T47D (cell line): ENCODE data around the gene ABHD1.

Experiments used
- DNase-seq, 2 experiments: peaks; one replicate each; pipeline versions ENCODE4 v3.0.0 to v3.0.0-alpha.2; 2011 to 2012; ENCODE audit warnings: low read depth in 1 of 2, low spot score in 1 of 2
- JUND ChIP-seq: IDR thresholded peaks from 2 replicates; pipeline ENCODE4 v1.6.1; 2012; ENCODE audit warnings: low read depth
- in situ Hi-C: cut with HindIII; loops from 2 replicates; pipeline ENCODE4 v1.10.0; 2016; ENCODE audit warnings: low sequenced_read_pairs, low pct_unique_long_range_greater_than_20kb

ABHD1 gene

DNA sequence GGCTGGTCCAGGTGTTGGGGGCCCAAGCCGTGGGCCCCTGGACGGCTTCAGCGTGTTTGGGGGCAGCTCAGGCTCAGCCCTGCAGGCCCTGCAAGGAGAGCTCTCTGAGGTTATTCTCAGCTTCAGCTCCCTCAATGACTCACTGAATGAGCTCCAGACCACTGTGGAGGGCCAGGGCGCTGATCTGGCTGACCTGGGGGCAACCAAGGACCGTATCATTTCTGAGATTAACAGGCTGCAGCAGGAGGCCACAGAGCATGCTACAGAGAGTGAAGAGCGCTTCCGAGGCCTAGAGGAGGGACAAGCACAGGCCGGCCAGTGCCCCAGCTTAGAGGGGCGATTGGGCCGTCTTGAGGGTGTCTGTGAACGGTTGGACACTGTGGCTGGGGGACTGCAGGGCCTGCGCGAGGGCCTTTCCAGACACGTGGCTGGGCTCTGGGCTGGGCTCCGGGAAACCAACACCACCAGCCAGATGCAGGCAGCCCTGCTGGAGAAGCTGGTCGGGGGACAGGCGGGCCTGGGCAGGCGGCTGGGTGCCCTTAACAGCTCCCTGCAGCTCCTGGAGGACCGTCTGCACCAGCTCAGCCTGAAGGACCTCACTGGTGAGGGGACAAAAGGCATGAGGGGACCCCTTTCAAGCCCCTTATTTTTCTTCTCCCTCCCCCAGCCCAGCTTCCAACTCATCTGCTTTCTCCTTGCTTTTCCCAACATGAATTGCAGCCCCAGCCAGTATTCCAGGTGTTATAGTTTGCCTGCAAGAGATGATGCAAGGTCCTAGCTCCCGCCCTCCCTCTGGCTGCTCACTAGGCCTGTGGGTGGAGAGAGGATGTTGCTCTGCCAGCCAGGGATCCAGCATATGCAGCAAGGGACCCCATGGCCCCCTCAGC lies 40.0 kb upstream of the ABHD1 start:
- in situ Hi-C loops: no loop called here
- TF ChIP-seq JUND: no peak
- no peak for DNase-seq

DNA sequence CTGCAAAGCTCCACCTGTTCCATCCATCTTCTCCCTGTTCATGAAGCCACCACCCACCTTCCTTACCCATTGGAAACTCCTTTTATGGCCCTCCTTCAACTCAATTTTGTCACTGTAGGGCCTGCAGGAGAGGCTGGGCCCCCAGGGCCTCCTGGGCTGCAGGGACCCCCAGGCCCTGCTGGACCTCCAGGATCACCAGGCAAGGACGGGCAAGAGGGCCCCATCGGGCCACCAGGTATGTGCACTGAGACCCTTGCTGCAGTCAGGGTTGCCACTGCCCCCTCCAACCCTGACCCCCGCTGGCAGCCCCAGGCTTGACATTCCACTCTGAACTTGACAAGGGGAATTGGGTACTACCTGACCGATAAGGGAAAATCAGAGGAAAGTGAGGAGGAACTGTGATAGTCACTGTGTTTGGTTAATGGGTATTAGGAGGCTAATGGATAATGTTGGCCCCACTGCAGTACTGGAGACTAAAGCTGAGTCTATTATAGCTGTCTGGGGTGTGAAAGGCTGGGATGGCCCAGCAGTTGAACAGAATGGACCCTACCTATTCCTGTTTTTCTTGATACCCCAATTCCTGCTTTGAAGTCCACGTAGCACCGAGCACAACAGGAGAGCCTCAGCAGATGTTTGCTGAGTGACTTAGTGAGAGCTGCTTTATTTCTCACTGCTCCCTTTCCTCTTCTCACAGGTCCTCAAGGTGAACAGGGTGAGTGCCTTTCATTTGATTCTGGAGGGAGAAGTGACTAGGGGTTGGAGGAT lies 39.1 kb upstream of the ABHD1 start:
- in situ Hi-C loops: no loop called here
- no peak for DNase-seq
- TF ChIP-seq JUND: no peak

DNA sequence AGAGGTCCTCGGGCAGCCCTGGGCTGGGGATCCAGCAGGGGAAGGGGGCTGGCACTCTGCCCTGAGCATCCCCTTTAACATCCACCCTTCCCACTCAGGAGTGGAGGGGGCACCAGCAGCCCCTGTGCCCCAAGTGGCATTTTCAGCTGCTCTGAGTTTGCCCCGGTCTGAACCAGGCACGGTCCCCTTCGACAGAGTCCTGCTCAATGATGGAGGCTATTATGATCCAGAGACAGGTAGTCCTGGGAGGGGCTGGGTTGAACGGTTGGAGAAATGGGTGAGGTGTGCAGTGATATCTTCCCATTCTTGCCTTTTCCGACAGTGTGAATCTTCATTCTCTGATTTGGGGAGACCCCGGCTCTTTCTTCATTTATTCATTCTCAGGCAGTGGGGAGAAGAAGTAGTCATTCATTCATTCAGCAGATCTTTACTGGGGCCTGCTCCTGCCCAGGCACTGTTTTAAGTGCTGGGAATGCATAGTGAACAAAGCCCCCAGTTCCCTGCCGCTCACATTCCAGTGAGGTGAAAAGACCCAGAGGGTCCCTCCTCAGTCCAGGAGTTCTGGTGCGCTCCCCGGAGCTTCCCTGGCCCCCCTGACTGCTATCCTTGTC lies 38.4 kb upstream of the ABHD1 start:
- no peak for TF ChIP-seq JUND
- no peak for DNase-seq
- in situ Hi-C loops: no loop called here

DNA sequence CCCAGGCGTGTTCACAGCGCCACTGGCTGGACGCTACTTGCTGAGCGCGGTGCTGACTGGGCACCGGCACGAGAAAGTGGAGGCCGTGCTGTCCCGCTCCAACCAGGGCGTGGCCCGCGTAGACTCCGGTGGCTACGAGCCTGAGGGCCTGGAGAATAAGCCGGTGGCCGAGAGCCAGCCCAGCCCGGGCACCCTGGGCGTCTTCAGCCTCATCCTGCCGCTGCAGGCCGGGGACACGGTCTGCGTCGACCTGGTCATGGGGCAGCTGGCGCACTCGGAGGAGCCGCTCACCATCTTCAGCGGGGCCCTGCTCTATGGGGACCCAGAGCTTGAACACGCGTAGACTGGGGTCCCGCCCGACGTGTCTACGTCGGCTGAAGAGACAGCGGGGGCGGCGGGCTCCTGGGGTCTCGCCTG lies 37.9 kb upstream of the ABHD1 start:
- DNase-seq: peak; percentile 55 to 64
- in situ Hi-C loops: no loop called here
- TF ChIP-seq JUND: no peak

DNA sequence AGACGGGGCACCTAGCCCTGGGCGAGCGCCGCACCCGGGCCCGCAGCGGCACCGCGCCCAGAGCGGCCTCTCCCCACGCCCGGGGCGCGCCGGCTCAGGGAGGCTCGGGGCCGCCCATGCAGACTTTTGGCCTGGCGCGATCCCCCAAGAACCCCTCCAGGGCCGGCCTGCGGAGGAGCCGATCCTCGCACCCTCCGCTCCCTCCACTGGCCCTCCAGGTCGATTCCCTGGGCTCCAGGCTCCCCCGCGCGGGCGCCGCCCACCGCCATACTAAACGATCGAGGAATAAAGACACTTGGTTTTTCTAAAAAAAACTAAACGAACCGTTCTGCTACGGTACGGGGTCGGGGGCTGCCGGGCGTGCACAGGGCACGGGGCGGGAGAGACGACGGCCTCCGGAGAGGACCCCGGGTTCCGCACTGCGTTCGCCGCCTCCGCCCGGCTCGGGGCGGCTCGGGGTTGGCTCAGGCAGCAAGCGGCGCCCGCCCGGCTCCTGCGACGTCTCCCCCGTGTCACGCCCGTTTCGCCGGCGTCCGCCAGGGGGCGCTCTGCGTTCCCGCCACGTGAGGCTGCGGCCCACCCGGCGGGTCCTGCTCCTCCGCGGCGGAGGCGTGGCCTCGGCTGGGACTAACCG lies 37.4 kb upstream of the ABHD1 start:
- peak; percentile 91 to 93 for DNase-seq
- no peak for TF ChIP-seq JUND
- in situ Hi-C loops: no loop called here

DNA sequence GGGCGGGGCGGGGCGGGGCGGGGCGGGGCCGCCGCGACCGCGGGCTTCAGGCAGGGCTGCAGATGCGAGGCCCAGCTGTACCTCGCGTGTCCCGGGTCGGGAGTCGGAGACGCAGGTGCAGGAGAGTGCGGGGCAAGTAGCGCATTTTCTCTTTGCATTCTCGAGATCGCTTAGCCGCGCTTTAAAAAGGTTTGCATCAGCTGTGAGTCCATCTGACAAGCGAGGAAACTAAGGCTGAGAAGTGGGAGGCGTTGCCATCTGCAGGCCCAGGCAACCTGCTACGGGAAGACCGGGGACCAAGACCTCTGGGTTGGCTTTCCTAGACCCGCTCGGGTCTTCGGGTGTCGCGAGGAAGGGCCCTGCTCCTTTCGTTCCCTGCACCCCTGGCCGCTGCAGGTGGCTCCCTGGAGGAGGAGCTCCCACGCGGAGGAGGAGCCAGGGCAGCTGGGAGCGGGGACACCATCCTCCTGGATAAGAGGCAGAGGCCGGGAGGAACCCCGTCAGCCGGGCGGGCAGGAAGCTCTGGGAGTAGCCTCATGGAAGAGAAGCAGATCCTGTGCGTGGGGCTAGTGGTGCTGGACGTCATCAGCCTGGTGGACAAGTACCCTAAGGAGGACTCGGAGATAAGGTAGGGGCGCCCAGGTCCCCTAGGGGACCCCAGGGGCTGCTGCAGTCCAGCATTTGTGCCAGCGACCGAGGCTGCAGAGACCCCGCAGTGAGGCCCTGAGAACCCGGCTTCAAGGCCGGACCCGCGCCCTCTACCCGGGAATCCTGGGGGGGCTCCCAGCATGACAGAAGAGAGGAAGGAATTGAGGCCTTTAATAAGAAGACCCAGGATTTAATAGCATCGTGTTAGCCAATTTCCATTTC lies 36.7 kb upstream of the ABHD1 start, which contains the start of gene KHK:
Gene KHK, plus strand, starts transcription at position 49 of the 870 bp plus-strand sequence. Its CDS starts 488 bp downstream, at position 537.
- in situ Hi-C loops: no loop called here
- no peak for TF ChIP-seq JUND
- peak; percentile 44 to 69 for DNase-seq

DNA sequence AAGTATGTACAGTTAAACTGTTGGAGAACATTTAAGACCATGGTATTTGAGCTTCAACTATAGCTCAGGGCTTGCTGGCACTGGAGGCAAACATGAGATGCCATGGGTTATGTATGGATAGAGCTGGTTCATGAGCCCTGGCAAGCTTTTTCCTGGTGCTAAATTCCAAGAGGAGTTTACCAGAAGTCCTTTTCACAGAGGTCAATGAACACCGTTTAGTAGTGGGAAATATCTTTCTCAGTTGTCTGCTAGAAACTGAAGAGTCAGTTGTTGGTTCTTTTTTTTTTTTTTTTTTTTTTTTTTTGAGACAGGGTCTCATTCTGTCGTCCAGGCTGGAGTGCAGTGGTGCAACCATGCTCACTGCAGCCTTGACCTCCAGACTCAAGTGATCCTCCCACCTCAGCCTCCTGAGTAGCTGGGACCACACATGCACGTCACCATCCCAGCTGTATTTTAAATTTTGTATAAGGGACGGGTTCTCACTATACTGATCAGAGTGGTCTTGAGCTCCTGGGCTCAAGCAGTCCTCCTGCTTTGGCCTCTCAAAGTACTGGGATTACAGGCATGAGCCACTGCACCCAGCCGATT lies 35.7 kb upstream of the ABHD1 start:
- DNase-seq: no peak
- in situ Hi-C loops: no loop called here
- no peak for TF ChIP-seq JUND

DNA sequence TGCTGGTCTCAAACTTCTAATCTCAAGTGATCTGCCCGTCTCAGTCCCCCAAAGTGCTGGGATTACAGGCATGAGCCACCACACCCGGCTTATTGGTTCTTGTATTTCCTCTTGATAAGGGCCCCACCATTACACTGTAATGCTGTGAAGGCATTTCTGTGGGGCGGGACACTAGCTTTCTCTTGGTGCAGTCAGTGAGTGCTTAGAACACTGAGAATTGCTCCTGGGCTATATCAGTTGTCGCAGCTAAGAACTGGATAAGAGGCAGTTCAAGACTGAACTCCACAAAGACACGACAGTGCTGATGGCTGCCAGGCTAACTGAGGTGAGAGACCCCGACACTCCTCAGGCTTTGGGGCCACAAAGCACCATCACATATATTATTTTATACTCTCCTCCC lies 35.0 kb upstream of the ABHD1 start:
- in situ Hi-C loops: no loop called here
- DNase-seq: no peak
- TF ChIP-seq JUND: no peak

DNA sequence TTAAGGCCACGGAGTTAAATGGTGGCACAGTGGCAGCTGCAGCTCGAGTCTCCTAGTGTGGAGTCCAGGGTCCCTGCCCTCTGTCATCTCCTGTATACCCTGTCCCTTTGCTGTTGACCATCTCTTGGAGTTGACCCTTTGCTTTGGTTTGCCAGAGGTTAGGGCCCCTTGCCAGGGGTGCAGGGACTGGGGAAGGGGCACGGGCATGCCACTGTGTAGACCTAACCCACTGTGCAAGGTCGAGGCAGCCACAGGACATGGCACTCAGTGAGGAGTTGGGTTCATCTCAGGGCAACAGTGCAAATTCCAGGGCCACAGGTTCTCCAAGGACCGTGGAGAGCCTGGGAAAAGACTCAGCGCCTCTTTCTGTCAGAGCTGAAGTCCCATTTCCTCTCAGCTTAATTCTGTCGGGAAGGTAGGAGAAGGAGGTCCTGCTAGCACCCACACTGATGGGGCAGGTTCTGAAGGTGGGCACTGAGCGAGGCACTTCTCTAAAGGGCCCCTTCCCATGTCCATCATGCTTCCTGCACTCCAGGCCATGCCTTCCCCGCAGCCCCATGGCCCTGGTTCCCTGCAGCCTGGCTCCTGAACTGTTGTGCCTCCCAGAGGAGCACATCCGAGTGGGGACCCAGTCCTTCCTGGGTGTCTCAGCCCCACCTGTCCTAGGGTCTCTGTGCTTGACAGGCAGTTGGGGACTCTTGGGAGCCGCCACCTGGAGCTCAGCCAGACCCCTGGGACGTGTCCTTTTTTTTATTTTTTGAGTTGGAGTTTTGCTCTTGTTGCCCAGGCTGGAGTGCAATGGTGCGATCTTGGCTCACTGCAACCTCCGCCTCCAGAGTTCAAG lies 34.3 kb upstream of the ABHD1 start:
- TF ChIP-seq JUND: no peak
- in situ Hi-C loops: no loop called here
- DNase-seq: no peak
